ENCODE results near the gene BCAS4.
"Not testable (repeated sequence)": the region's sequence is repeated elsewhere in the genome, so short reads cannot be mapped to it uniquely, and the experiment has no call there.

- not testable (repeated sequence) for TF ChIP-seq POLR2A (IDR thresholded peaks at IDR 0.05; ENCODE audit: low read length); GATA1 (IDR thresholded peaks at IDR 0.05; ENCODE audit: low read depth, low read length)
Observed at GRCh38 chr20:50881759-50882424, 87.0 kb downstream of the BCAS4 start.
